H9 (cell line): ENCODE measurements around the gene ARID2. TPM values are rescaled to one million over a fixed set of nuclear protein-coding genes. Genes with fewer than 3 reads are reported as not detected.
A peak's percentile ranks its signal among the peaks of the same experiment; 100 is the strongest.

Experiments used
- DNase-seq: peaks from one replicate; pipeline ENCODE4 v3.0.0-alpha.2; 2017
- H2AFZ ChIP-seq: one replicate; pipeline ENCODE4 v1.6.1; 2013; ENCODE audit warnings: mild to moderate bottlenecking, low read length, control low read depth, moderate library complexity
- H2AK5ac ChIP-seq: 2 replicates; pipeline ENCODE4 v1.6.1; 2013; ENCODE audit warnings: low read length, control low read depth, mixed read lengths; ENCODE audit not compliant: insufficient read length
- H2BK120ac ChIP-seq: one replicate; pipeline ENCODE4 v1.6.1; 2013; ENCODE audit warnings: low read depth, mild to moderate bottlenecking, low read length, control low read depth, inconsistent platforms; ENCODE audit not compliant: poor library complexity, severe bottlenecking
- H2BK12ac ChIP-seq: 2 replicates; pipeline ENCODE4 v1.6.1; 2013; ENCODE audit warnings: low read length, control low read depth, mixed read lengths, low read depth; ENCODE audit not compliant: insufficient read length
- H2BK15ac ChIP-seq: 2 replicates; pipeline ENCODE4 v1.6.1; 2013; ENCODE audit warnings: low read depth, low read length, control low read depth
- H2BK20ac ChIP-seq: one replicate; pipeline ENCODE4 v1.6.1; 2013; ENCODE audit warnings: low read depth, mild to moderate bottlenecking, low read length, control low read depth, inconsistent platforms; ENCODE audit not compliant: poor library complexity, severe bottlenecking
- H2BK5ac ChIP-seq: 2 replicates; pipeline ENCODE4 v1.6.1; 2013; ENCODE audit warnings: low read length, control low read depth, mixed read lengths; ENCODE audit not compliant: insufficient read length
- H3K14ac ChIP-seq: 2 replicates; pipeline ENCODE4 v1.6.1; 2013; ENCODE audit warnings: low read length, control low read depth; ENCODE audit not compliant: insufficient read depth
- H3K18ac ChIP-seq: 2 replicates; pipeline ENCODE4 v1.6.1; 2013; ENCODE audit warnings: low read depth, mild to moderate bottlenecking, mixed read lengths, low read length, control low read depth; ENCODE audit not compliant: insufficient read length
- H3K23ac ChIP-seq: 2 replicates; pipeline ENCODE4 v1.6.1; 2013; ENCODE audit warnings: low read length, control low read depth, mixed read lengths, low read depth; ENCODE audit not compliant: insufficient read length
- H3K23me2 ChIP-seq: 2 replicates; pipeline ENCODE4 v1.6.1; 2013; ENCODE audit warnings: low read depth, mild to moderate bottlenecking, mixed read lengths, low read length, control low read depth; ENCODE audit not compliant: insufficient read length, poor library complexity, severe bottlenecking
- H3K27ac ChIP-seq: 2 replicates; pipeline ENCODE4 v1.5.1; 2013; ENCODE audit warnings: low read length, control low read depth, mixed read lengths, low read depth; ENCODE audit not compliant: insufficient read length
- H3K27me3 ChIP-seq: 2 replicates; pipeline ENCODE4 v1.6.1; 2013; ENCODE audit warnings: low read length, control low read depth, inconsistent platforms; ENCODE audit not compliant: insufficient read depth
- H3K4ac ChIP-seq: 2 replicates; pipeline ENCODE4 v1.6.1; 2013; ENCODE audit warnings: low read depth, mild to moderate bottlenecking, control low read depth, inconsistent platforms, low read length, moderate library complexity
- H3K4me1 ChIP-seq: 2 replicates; pipeline ENCODE4 v1.6.1; 2013; ENCODE audit warnings: low read length, control low read depth, inconsistent platforms; ENCODE audit not compliant: insufficient read depth
- H3K4me2 ChIP-seq: 2 replicates; pipeline ENCODE4 v1.6.1; 2013; ENCODE audit warnings: low read length, control low read depth, mixed read lengths; ENCODE audit not compliant: insufficient read length, insufficient read depth
- H3K56ac ChIP-seq: 2 replicates; pipeline ENCODE4 v1.6.1; 2013; ENCODE audit warnings: low read depth, mild to moderate bottlenecking, mixed read lengths, low read length, control low read depth; ENCODE audit not compliant: insufficient read length
- H3K79me1 ChIP-seq: 2 replicates; pipeline ENCODE4 v1.6.1; 2013; ENCODE audit warnings: low read depth, mild to moderate bottlenecking, moderate library complexity, low read length, control low read depth, inconsistent platforms; ENCODE audit not compliant: insufficient read depth, poor library complexity, severe bottlenecking
- H3K79me2 ChIP-seq: 2 replicates; pipeline ENCODE4 v1.6.1; 2013; ENCODE audit warnings: low read length, control low read depth, inconsistent platforms; ENCODE audit not compliant: insufficient read depth
- H3K9ac ChIP-seq: 2 replicates; pipeline ENCODE4 v1.6.1; 2013; ENCODE audit warnings: low read length, control low read depth, mixed read lengths; ENCODE audit not compliant: insufficient read length; ENCODE audit errors: extremely low read depth
- H3K9me3 ChIP-seq: one replicate; pipeline ENCODE4 v1.6.1; 2013; ENCODE audit warnings: low read depth, low read length, inconsistent platforms; ENCODE audit not compliant: control insufficient read depth
- H3T11ph ChIP-seq: one replicate; pipeline ENCODE4 v1.6.1; 2013; ENCODE audit warnings: mild to moderate bottlenecking, low read length, control low read depth, inconsistent platforms
- H4K20me1 ChIP-seq: one replicate; pipeline ENCODE4 v1.6.1; 2013; ENCODE audit not compliant: control insufficient read depth, insufficient read length, insufficient read depth
- H4K5ac ChIP-seq: 2 replicates; pipeline ENCODE4 v1.6.1; 2013; ENCODE audit warnings: low read depth, mild to moderate bottlenecking, mixed read lengths, low read length, control low read depth; ENCODE audit not compliant: insufficient read length
- H4K8ac ChIP-seq: replicated peaks from 2 replicates; pipeline ENCODE4 v1.6.1; 2013; ENCODE audit warnings: low read length, control low read depth, mixed read lengths, low read depth; ENCODE audit not compliant: insufficient read length
- H4K91ac ChIP-seq: 2 replicates; pipeline ENCODE4 v1.6.1; 2013; ENCODE audit warnings: low read depth, mild to moderate bottlenecking, moderate library complexity, mixed read lengths, low read length, control low read depth; ENCODE audit not compliant: insufficient read length
- H3K27ac Mint-ChIP-seq, 3 experiments: 2 replicates in 2 of 3; 3 replicates in 1 of 3; pipeline ENCODE4 v1.8.0; 2020 to 2021; ENCODE audit warnings: mixed read lengths in 3 of 3, mild to moderate bottlenecking in 1 of 3, moderate library complexity in 1 of 3
- H3K27me3 Mint-ChIP-seq: 2 replicates; pipeline ENCODE4 v1.8.0; 2021; ENCODE audit warnings: low read depth, mild to moderate bottlenecking, moderate library complexity, mixed read lengths
- H3K36me3 Mint-ChIP-seq, 3 experiments: 2 replicates in 2 of 3; 3 replicates in 1 of 3; pipeline ENCODE4 v1.8.0; 2020 to 2021; ENCODE audit warnings: low read depth in 3 of 3, mixed read lengths in 3 of 3; ENCODE audit not compliant: insufficient read depth in 1 of 3
- H3K4me1 Mint-ChIP-seq, 2 experiments: 2 replicates each; pipeline ENCODE4 v1.8.0; 2020; ENCODE audit warnings: mixed read lengths in 2 of 2
- H3K4me3 Mint-ChIP-seq, 2 experiments: 2 replicates in 1 of 2; 3 replicates in 1 of 2; pipeline ENCODE4 v1.8.0; 2020 to 2021; ENCODE audit warnings: mild to moderate bottlenecking in 2 of 2, mixed read lengths in 2 of 2, moderate library complexity in 1 of 2
- H3K9me3 Mint-ChIP-seq, 2 experiments: 2 replicates in 1 of 2; 3 replicates in 1 of 2; pipeline ENCODE4 v1.8.0; 2020; ENCODE audit warnings: mild to moderate bottlenecking in 2 of 2, mixed read lengths in 2 of 2, moderate library complexity in 1 of 2
- WGBS: extraction: QIAGEN DNeasy Blood & Tissue Kit; methylation state at CpG from one replicate; pipeline ENCODE4 v1.1.7; 2013; ENCODE audit warnings: missing lambda C conversion rate, low lambda C conversion rate, mixed read lengths; ENCODE audit not compliant: insufficient read length; ENCODE audit errors: extremely low coverage; 5-methylcytosine and 5-hydroxymethylcytosine counted together
- total RNA-seq: library from RNA; stranded (reverse); gene quantifications from 2 replicates; pipeline ENCODE4 v1.2.1, GENCODE V29; 2021
- TF ChIP-seq, protein P1 (sequence below): fragments of 200-600 bp; sonication (generic); conservative IDR thresholded peaks from 3 replicates; pipeline ENCODE4 v1.8.0; 2021; ENCODE audit warnings: antibody characterized with exemption, mild to moderate bottlenecking

Gene ARID2
- total RNA-seq, 1 experiment from 2014 or later = 63.8 TPM

GRCh38 chr12:45743247-45743646 lies 13.7 kb downstream of the ARID2 start:
- Histone ChIP-seq H2BK20ac (no peak overlapping the region), H4K20me1 (no peaks in the 10 kb centered on the region), H3K56ac (no peak overlapping the region), H2AK5ac (no peak overlapping the region), H3K4ac (no peak overlapping the region), H3T11ph (no peak overlapping the region), H2AFZ (no peak overlapping the region), H3K18ac (no peak overlapping the region), H3K79me2 (peaks cover 8% of the 10 kb centered on the region; the same call in 1 of the 2 replicates), H3K23me2 (no peaks in the 10 kb centered on the region), H3K79me1 (peaks cover 3% of the 10 kb centered on the region), H4K5ac (no peak overlapping the region), H2BK5ac (no peak overlapping the region), H3K14ac (no peak overlapping the region), H3K23ac (no peak overlapping the region), H2BK12ac (no peak overlapping the region), H3K9ac (no peak overlapping the region), H3K9me3 (peaks cover 10% of the 10 kb centered on the region), H3K27me3 (no peaks in the 10 kb centered on the region), H2BK120ac (no peak overlapping the region), H3K27ac (no peak overlapping the region), H3K4me1 (no peaks in the 10 kb centered on the region), H3K4me2 (no peak overlapping the region), H2BK15ac (no peak overlapping the region), H4K8ac (no peak overlapping the region), H4K91ac (no peak overlapping the region)
- Mint-ChIP-seq H3K4me3 (no peak overlapping the region), H3K4me1 (peaks cover 4 to 11% of the 10 kb centered on the region in 2 experiments), H3K27ac (peak overlapping the region in 1 of 3 experiments; percentile 40; a peak in 1 of 7 replicates), H3K27me3 (no peaks in the 10 kb centered on the region), H3K9me3 (peaks cover 9 to 19% of the 10 kb centered on the region in 2 experiments; a peak in 4 of 5 replicates), H3K36me3 (peaks cover 24 to 43% (median 29%) of the 10 kb centered on the region in 3 experiments)
- TF ChIP-seq, protein P1, sequence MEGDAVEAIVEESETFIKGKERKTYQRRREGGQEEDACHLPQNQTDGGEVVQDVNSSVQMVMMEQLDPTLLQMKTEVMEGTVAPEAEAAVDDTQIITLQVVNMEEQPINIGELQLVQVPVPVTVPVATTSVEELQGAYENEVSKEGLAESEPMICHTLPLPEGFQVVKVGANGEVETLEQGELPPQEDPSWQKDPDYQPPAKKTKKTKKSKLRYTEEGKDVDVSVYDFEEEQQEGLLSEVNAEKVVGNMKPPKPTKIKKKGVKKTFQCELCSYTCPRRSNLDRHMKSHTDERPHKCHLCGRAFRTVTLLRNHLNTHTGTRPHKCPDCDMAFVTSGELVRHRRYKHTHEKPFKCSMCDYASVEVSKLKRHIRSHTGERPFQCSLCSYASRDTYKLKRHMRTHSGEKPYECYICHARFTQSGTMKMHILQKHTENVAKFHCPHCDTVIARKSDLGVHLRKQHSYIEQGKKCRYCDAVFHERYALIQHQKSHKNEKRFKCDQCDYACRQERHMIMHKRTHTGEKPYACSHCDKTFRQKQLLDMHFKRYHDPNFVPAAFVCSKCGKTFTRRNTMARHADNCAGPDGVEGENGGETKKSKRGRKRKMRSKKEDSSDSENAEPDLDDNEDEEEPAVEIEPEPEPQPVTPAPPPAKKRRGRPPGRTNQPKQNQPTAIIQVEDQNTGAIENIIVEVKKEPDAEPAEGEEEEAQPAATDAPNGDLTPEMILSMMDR = no peak
- no CpG with 5 or more reads among the region's 2 CpGs for WGBS
- DNase-seq = no peak
